OCI-LY1 (cell line): Measurements from ENCODE around the gene ACOT8.

ENCODE experiments used
- H2AFZ ChIP-seq: fragments of 200-600 bp; sonication (generic), shearing (Covaris generic); 2 replicates; pipeline ENCODE4 v1.6.0; 2014; ENCODE audit warnings: antibody characterized with exemption, mild to moderate bottlenecking, low read length
- H3F3A ChIP-seq: fragments of 200-600 bp; sonication (generic), shearing (Covaris generic); 2 replicates; pipeline ENCODE4 v1.6.0; 2014; ENCODE audit warnings: mild to moderate bottlenecking, antibody characterized with exemption, low read length, moderate library complexity; ENCODE audit not compliant: insufficient read depth
- H3K27ac ChIP-seq: fragments of 200-600 bp; sonication (generic); 2 replicates; pipeline ENCODE4 v1.5.1; 2014; ENCODE audit warnings: low read length, mixed run types, mild to moderate bottlenecking, low read depth; ENCODE audit not compliant: poor library complexity, severe bottlenecking
- H3K27me3 ChIP-seq: fragments of 200-600 bp; sonication (generic); 2 replicates; pipeline ENCODE4 v1.6.0; 2014; ENCODE audit warnings: antibody characterized with exemption, mild to moderate bottlenecking, low read length, moderate library complexity; ENCODE audit not compliant: insufficient read depth
- H3K36me3 ChIP-seq: fragments of 200-600 bp; sonication (generic); 2 replicates; pipeline ENCODE4 v1.6.1; 2014; ENCODE audit warnings: mild to moderate bottlenecking, antibody characterized with exemption, low read length, moderate library complexity, mixed read lengths; ENCODE audit not compliant: insufficient read depth
- H3K4me1 ChIP-seq: fragments of 200-600 bp; sonication (generic); 2 replicates; pipeline ENCODE4 v1.5.1; 2014; ENCODE audit warnings: mild to moderate bottlenecking, low read length, moderate library complexity; ENCODE audit not compliant: insufficient read depth, severe bottlenecking
- H3K4me2 ChIP-seq: fragments of 200-600 bp; sonication (generic), shearing (Covaris generic); 2 replicates; pipeline ENCODE4 v1.6.1; 2014; ENCODE audit warnings: low read length
- H3K4me3 ChIP-seq: fragments of 200-600 bp; sonication (generic); 2 replicates; pipeline ENCODE4 v1.5.1; 2014; ENCODE audit warnings: low read length, low read depth, mild to moderate bottlenecking, mixed read lengths; ENCODE audit not compliant: poor library complexity, severe bottlenecking
- H3K79me2 ChIP-seq: fragments of 200-600 bp; shearing (Covaris generic); 2 replicates; pipeline ENCODE4 v1.6.1; 2016; ENCODE audit warnings: mixed run types, low read length, mixed read lengths; ENCODE audit not compliant: insufficient read depth
- H3K9ac ChIP-seq: fragments of 200-600 bp; sonication (generic), shearing (Covaris generic); 2 replicates; pipeline ENCODE4 v1.6.1; 2014; ENCODE audit warnings: mild to moderate bottlenecking, low read length, mixed read lengths
- H3K9me2 ChIP-seq: fragments of 200-600 bp; sonication (generic), shearing (Covaris generic); 2 replicates; pipeline ENCODE4 v1.6.1; 2014; ENCODE audit warnings: low read depth, mild to moderate bottlenecking, low read length, mixed read lengths
- H3K9me3 ChIP-seq: fragments of 200-600 bp; shearing (Covaris generic); 2 replicates; pipeline ENCODE4 v1.6.1; 2014; ENCODE audit warnings: low read length, mixed read lengths
- H4K20me1 ChIP-seq: fragments of 200-600 bp; sonication (generic), shearing (Covaris generic); 2 replicates; pipeline ENCODE4 v1.6.0; 2016; ENCODE audit warnings: mild to moderate bottlenecking, low read length; ENCODE audit not compliant: insufficient read depth
- EZH2 ChIP-seq: fragments of 200-600 bp; sonication (generic), shearing (Covaris generic); IDR thresholded peaks from 2 replicates; pipeline ENCODE4 v1.8.0; 2017; ENCODE audit warnings: borderline replicate concordance, mixed run types, mild to moderate bottlenecking, antibody characterized with exemption, low read length, moderate library complexity, mixed read lengths
- TF ChIP-seq, protein P1 (sequence below): fragments of 200-600 bp; sonication (generic), shearing (Covaris generic); IDR thresholded peaks from 2 replicates; pipeline ENCODE4 v1.5.1; 2017; ENCODE audit warnings: mild to moderate bottlenecking, antibody characterized with exemption, low read length, moderate library complexity, mixed read lengths

The ACOT8 gene

DNA sequence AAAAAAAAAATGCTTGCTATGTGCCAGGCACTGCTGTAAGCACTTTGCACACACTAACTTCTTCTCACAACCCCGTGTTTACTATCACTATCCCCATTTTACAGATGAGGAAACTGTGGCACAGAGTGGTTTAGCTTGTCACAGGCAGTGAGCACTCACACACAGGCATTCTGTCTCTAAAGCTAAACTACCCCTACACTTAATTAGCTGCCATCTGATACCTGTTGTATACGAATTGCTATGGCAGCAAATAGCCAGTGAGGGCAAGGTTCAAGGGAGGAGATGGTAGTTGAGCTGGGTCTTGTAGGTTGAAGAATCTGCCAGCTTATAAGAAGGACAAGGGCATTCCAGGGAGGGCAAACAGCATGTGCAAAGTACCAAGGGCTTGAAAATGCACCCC is 35.2 kb downstream of the ACOT8 start:
- H3K9ac ChIP-seq, result no peak overlapping the region
- H3K27me3 ChIP-seq, result no peaks in the 10 kb centered on the region
- TF ChIP-seq EZH2, result no peak
- TF ChIP-seq, protein P1, sequence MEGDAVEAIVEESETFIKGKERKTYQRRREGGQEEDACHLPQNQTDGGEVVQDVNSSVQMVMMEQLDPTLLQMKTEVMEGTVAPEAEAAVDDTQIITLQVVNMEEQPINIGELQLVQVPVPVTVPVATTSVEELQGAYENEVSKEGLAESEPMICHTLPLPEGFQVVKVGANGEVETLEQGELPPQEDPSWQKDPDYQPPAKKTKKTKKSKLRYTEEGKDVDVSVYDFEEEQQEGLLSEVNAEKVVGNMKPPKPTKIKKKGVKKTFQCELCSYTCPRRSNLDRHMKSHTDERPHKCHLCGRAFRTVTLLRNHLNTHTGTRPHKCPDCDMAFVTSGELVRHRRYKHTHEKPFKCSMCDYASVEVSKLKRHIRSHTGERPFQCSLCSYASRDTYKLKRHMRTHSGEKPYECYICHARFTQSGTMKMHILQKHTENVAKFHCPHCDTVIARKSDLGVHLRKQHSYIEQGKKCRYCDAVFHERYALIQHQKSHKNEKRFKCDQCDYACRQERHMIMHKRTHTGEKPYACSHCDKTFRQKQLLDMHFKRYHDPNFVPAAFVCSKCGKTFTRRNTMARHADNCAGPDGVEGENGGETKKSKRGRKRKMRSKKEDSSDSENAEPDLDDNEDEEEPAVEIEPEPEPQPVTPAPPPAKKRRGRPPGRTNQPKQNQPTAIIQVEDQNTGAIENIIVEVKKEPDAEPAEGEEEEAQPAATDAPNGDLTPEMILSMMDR, result no peak
- H3K9me2 ChIP-seq, result no peaks in the 10 kb centered on the region
- no peaks in the 10 kb centered on the region for H3K9me3 ChIP-seq
- no peaks in the 10 kb centered on the region for H3K4me1 ChIP-seq
- H3F3A ChIP-seq, result peaks cover 7% of the 10 kb centered on the region; the same call in 1 of the 2 replicates
- no peak overlapping the region for H2AFZ ChIP-seq
- H4K20me1 ChIP-seq, result no peaks in the 10 kb centered on the region
- H3K4me2 ChIP-seq, result no peak overlapping the region
- peaks cover 10% of the 10 kb centered on the region for H3K36me3 ChIP-seq
- H3K79me2 ChIP-seq, result no peaks in the 10 kb centered on the region
- no peak overlapping the region for H3K4me3 ChIP-seq
- H3K27ac ChIP-seq, result no peak overlapping the region

DNA sequence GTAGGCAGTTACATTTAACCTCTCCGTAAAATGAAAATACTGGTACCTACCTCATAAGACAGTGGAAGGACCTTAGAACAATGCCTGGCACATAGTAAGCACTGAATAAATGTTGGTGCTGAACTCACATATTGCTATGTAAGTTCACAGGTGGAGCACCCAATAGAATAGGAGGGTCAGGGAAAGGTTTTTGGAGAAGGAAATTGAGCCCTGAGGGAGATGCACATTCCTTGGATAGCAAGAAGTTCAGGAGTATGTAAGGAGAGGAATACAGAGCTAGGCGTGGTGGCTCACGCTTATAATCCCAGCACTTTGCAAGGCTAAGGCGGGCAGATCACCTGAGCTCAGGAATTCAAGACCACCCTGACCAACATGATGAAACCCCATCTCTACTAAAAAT is 37.7 kb downstream of the ACOT8 start:
- Histone ChIP-seq H3K27ac (no peak overlapping the region), H3K9me3 (no peaks in the 10 kb centered on the region), H3K9me2 (no peaks in the 10 kb centered on the region), H2AFZ (no peak overlapping the region), H3K9ac (no peak overlapping the region), H3K4me1 (peaks cover 1% of the 10 kb centered on the region), H4K20me1 (no peaks in the 10 kb centered on the region), H3K79me2 (no peaks in the 10 kb centered on the region), H3K36me3 (peaks cover 33% of the 10 kb centered on the region), H3K27me3 (no peaks in the 10 kb centered on the region), H3K4me2 (no peak overlapping the region), H3F3A (peaks cover 7% of the 10 kb centered on the region; the same call in 1 of the 2 replicates), H3K4me3 (no peak overlapping the region)
- TF ChIP-seq, protein P1, result no peak
- no peak for TF ChIP-seq EZH2

DNA sequence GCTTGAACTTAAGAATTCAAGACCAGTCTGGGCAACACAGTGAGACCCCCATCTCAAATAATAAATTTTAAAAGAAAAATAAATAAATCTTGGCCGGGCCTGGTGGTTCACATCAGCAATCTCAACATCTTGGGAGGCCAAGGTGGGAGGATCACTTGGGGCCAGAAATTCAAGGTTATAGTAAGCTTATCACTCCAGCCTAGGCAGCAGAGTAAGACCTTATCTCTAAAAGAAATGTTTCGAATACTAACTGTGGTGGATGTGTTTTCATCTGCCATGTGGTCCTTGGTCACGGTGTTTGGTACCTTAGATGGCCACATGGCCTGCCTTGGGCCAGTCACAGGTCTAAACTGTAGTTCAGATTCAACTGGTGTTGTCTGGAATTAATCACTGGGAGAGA is 39.0 kb downstream of the ACOT8 start:
- H3K27me3 ChIP-seq, result no peaks in the 10 kb centered on the region
- peaks cover 11% of the 10 kb centered on the region for H3K4me1 ChIP-seq
- H3K9me2 ChIP-seq, result no peaks in the 10 kb centered on the region
- H3K9ac ChIP-seq, result no peak overlapping the region
- no peaks in the 10 kb centered on the region for H3K9me3 ChIP-seq
- H3K4me3 ChIP-seq, result no peak overlapping the region
- peaks cover 43% of the 10 kb centered on the region for H3K36me3 ChIP-seq
- H3K4me2 ChIP-seq, result no peak overlapping the region
- H3K79me2 ChIP-seq, result peaks cover 5% of the 10 kb centered on the region; the same call in 1 of the 2 replicates
- no peak overlapping the region for H2AFZ ChIP-seq
- TF ChIP-seq, protein P1, result no peak
- TF ChIP-seq EZH2, result no peak
- H4K20me1 ChIP-seq, result no peaks in the 10 kb centered on the region
- H3K27ac ChIP-seq, result no peak overlapping the region
- H3F3A ChIP-seq, result peaks cover 7% of the 10 kb centered on the region; the same call in 1 of the 2 replicates
